HG02970 (cell line): ENCODE measurements around the gene DKK3.

ENCODE experiments used
- ATAC-seq: cut with Tn5 transposase; IDR thresholded peaks from one replicate; pipeline ENCODE4 v1.9.1; 2021; ENCODE audit warnings: mild to moderate bottlenecking, moderate library complexity, moderate number of reproducible peaks; ENCODE audit not compliant: unreplicated experiment, low FRiP score

Gene DKK3

GRCh38 chr11:11952036-11952435, 56.4 kb downstream of the DKK3 start:
- no peak for ATAC-seq

DNA sequence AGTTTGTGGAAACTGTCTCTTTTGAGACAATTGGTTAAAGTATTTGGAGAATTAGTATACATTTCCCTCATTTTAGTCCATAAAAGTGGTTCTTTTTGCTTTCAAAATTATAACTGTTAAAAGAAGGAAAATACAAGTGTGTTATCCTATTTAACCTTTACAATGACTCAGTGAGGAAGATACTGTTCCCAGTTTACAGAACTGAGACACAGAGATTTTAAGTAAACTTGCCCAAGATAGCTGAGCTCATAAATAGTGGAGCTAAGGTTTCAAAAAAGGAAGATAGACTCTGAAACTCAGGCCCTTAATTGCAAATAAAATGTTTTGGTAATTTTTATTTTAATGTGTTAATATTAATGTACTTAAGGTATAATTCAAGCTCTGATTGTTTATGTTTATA, 58.9 kb downstream of the DKK3 start:
- ATAC-seq = no peak

DNA sequence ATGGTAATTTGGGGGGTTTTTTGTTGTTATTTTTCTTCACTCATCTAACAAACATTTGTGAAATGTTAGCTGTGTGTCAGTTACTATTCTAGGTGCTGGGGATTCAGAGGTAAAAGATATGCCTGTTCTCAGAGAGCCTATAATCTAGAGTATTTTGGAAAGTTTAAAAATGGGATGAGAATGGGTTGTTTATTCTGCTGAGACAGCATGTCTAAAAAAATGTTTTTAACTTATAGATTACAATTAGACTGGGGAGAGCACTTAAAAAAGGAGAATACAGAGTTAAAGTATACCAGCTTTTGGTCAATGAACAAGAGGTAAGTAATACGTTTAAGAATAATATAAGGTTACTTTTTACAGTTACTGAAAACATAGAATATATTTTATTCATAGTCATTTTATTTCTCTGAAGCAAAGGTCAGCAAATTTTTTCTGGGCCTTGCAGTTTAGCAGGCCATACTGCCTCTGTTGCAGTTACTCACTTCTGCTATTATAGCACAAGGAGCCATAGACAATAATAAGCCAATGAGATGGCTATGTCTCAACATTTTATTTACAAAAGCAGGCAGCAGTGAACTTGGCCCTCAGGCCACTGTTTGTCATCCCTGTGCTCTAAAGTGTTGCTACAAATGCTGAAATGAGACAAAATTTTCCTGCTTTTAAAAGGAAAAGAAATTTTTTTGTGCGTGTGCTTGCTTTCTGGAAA, 60.0 kb downstream of the DKK3 start:
- ATAC-seq = no peak

DNA sequence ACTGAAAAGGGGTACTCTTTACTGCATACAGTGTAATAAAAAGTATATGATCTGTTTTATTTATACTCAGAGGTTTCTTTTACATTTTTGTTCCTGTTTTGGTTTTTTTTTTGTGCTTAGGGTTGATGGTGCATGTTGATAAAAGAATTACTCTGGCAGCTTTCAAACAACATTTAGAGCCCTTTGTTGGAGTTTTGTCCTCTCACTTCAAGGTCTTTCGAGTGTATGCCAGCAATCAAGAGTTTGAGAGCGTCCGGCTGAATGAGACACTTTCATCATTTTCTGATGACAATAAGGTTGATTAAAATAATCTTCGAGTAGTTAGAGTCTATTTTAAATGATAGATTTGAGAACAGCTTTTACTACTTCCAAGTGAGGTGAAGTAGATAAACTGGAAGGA, 60.6 kb downstream of the DKK3 start:
- ATAC-seq = no peak

GRCh38 chr11:11946878-11947277, 61.5 kb downstream of the DKK3 start:
- ATAC-seq = no peak

GRCh38 chr11:11946180-11946579, 62.2 kb downstream of the DKK3 start:
- no peak for ATAC-seq

GRCh38 chr11:11944444-11944843, 64.0 kb downstream of the DKK3 start:
- no peak for ATAC-seq

DNA sequence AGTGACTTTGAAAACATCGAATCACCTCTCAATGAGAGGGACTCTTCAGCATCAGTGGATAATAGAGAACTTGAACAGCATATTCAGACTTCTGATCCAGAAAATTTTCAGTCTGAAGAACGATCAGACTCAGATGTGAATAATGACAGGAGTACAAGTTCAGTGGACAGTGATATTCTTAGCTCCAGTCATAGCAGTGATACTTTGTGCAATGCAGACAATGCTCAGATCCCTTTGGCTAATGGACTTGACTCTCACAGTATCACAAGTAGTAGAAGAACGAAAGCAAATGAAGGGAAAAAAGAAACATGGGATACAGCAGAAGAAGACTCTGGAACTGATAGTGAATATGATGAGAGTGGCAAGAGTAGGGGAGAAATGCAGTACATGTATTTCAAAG, 65.8 kb downstream of the DKK3 start:
- ATAC-seq = no peak

GRCh38 chr11:11940551-11940950, 67.9 kb downstream of the DKK3 start:
- no peak for ATAC-seq

DNA sequence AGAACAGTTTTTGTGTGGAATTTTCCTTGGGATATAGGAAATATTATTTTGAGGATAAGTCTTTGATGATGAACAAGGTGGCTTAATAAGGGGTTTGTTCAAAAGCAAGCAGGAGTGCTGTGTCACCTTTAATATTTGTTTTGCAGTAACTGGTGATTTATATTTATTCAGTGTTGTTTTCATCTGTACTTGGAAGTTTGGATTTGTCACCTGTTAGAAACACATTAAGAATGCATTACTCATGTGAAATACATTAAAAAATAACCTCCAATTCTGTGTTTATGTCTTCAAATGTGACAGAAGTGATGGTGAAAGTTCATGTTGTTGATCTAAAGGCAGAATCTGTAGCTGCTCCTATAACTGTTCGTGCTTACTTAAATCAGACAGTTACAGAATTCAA, 70.5 kb downstream of the DKK3 start:
- no peak for ATAC-seq

DNA sequence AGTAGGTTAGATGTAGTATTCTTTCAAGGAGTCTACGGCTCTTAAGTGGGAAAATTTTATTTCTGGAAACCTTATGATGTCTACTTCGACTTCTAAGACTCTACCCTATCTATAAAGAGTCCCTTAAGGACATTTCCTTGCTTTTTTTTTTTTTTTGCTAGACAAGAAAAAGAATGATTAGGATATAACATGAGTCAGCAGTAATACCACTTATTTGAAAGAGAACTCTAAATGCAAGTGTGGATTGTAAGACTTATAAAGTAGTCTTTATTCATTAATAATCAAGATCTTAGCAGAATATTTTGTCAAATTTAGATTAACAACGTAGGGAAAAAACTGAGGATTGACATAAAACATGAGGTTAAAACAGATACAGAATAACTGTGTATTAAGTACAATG, 71.0 kb downstream of the DKK3 start:
- ATAC-seq = no peak

GRCh38 chr11:11935536-11935935, 72.9 kb downstream of the DKK3 start:
- ATAC-seq = no peak

DNA sequence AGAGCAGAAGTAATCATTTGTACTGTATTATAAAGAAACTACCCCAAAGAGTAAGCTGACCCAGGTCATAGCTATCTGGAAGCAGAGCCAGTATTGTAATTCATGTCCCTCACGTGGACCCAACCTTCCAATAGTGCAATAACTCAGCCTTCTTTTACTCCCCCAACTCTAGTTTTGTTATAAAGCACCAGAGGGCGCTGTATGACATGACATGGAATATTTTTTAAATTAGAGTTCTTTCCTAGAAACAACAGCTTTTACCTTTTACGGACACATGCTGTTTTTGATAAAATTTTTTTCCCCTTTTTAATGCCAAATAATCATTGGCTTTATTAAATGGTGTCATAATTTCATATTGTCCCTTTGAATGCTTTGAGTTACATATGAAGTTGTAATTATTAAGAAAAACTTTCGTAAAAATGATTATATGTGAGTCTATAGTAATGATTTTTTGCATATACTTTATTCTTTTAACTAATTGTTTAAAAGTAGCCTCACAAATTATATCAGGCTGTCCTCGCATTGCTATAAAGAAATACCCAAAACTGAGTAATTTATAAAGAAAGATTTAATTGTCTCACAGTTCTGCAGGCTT, 76.9 kb downstream of the DKK3 start:
- ATAC-seq = no peak

- ATAC-seq = no peak
Observed at GRCh38 chr11:11929920-11930319, 78.5 kb downstream of the DKK3 start.

GRCh38 chr11:11923828-11924227, 84.6 kb downstream of the DKK3 start:
- ATAC-seq = no peak

DNA sequence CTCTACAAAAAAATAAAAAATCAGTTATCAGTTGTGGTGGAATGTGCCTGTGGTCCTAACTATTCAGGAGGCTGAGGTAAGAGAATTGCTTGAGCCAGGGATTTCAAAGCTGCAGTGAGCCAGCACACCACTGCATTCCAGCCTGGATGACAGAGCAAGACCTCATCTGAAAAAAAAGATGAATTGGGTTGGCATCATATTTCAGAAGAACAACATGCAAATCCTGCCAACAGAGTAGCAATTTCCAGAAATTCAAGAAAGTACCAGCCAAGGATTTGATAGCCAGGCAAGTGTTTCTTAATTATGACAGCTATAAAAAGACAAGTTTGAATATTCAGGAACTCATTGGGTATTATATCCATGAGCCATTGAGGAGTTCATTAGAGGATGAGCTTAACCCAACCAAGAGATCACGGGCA, 91.4 kb downstream of the DKK3 start:
- ATAC-seq = no peak

GRCh38 chr11:11915625-11916024, 92.8 kb downstream of the DKK3 start:
- ATAC-seq = no peak

- ATAC-seq = no peak
Observed at GRCh38 chr11:11913395-11913794, 95.0 kb downstream of the DKK3 start.
